ENCODE measurements around the gene RPL11.
A peak's percentile ranks its signal among the peaks of the same experiment; 100 is the strongest.
"Not testable (repeated sequence)": the region's sequence is repeated elsewhere in the genome, so short reads cannot be mapped to it uniquely, and the experiment has no call there.

The RPL11 gene

DNA sequence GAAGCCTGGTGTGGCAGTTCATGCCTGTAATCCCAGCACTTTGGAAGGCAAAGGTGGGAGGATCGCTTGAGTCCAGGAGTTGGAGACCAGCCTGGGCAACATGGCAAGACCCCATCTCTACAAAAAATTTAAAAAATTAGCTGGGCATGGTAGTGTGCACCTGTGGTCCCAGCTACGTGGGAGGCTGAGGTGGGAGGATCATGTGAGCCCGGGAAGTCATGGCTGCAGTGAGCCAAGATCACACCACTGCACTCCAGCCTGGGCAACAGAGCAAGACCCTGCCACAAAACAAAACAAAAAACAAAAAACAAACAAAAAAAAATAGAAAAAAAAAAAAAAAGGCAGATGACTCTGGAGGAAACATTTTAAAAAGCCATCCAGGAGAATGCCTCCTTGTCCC, 3.9 kb upstream of the RPL11 start:
- DNase-seq, result not testable (repeated sequence)

DNA sequence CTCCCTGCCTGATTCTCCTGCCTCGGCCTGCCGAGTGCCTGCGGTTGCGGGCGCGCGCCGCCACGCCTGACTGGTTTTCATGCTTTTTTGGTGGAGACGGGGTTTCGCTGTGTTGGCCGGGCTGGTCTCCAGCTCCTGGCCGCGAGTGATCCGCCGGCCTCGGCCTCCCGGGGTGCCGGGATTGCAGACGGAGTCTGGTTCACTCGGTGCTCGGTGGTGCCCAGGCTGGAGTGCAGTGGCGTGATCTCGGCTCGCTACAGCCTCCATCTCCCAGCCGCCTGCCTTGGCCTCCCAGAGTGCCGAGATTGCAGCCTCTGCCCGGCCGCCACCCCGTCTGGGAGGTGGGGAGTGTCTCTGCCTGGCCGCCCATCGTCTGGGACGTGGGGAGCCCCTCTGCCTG, 3.3 kb upstream of the RPL11 start:
- not testable (repeated sequence) for DNase-seq

DNA sequence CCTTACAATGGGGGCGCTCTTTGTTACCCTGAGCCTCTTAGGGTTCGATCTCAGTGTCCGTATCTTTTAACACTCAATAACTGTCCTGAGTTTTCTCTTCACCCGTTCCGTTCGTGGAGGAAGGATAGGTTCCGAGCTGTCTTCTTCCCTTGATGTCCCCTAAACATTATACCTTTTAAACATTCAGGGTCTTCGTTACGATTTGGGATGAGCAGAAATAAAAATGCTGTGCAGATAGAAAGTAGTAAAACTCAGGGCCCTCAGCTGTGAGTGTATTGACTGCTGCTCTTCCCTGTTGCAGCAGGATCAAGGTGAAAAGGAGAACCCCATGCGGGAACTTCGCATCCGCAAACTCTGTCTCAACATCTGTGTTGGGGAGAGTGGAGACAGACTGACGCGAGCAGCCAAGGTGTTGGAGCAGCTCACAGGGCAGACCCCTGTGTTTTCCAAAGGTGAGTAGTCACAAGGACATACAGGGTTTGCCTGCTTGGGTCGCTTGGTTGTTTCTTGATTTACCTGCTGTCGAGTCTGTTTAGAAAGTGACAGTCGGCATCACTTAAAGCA, 784 bp downstream of the RPL11 start:
- DNase-seq, result no peak

DNA sequence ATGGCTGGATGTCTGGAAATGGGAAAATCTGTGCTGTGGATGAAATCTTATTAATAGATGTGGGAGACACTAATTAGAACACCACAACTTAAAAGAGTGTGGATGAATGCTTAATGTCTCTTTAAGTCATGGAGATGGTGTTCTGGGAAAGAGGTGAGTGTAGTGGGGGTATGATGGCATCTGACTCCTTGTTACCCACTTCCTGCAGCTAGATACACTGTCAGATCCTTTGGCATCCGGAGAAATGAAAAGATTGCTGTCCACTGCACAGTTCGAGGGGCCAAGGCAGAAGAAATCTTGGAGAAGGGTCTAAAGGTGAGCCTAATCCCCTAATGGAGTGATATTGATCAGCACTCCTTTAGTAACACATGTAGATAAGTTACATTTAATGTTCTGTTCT, 2.0 kb downstream of the RPL11 start:
- no peak for DNase-seq

DNA sequence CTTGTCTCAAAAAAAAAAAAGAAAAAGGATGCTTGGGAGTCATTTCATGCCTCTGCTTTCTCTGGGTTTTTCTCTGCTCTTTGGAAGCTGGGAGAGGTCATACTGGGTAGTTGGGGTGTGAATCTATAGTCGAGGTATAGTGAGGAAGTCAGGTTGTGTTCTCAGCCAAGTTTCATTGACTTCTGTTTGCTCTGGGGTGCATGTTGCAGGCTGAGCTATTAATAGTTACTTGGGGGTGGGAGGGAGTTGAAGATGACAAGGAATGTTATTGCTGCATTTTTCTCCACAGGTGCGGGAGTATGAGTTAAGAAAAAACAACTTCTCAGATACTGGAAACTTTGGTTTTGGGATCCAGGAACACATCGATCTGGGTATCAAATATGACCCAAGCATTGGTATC, 2.8 kb downstream of the RPL11 start:
- DNase-seq, result no peak

DNA sequence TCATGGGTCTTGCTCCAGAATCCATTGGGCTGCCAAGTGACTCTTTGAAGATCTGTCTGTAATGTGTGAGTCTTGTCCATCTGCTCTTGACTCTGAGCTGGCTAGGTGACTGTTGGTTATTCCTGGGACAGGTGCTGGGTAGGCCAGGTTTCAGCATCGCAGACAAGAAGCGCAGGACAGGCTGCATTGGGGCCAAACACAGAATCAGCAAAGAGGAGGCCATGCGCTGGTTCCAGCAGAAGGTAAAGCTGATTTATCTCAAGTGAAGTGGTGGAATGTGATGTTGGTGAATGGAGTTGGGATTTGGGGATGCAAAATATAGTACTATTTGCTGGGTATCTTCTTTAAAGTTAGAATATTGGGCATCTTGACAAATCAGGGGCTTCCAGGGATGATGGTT, 4.1 kb downstream of the RPL11 start:
- DNase-seq, result no peak

DNA sequence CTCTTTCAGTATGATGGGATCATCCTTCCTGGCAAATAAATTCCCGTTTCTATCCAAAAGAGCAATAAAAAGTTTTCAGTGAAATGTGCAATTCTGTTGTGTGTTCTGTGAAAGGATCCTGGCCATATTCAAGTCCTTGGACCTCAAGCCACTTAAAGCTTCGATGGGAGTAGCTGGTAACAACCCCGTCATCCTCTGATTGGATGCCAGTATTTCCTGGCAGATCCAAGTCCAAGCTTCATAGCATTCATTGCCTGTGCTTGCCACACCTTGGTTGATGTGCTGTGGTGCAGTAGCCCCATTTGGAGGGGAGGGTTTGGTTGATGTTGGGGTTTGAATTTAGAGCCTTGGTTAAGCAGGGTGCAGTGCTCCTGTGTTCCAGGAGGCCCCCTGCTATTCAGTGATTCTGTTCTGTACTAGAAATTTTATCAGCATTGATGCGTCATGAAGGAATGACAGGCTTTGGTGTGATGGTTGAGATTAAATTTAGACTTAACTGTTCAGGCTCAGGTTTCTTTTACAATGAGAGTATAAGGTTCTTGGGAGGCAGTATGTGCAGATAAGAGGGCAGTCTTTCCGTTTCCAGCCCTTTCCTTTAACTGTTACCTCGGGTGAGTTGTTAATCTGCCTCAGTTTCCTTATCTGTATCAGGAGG, 4.9 kb downstream of the RPL11 start:
- DNase-seq, result no peak

DNA sequence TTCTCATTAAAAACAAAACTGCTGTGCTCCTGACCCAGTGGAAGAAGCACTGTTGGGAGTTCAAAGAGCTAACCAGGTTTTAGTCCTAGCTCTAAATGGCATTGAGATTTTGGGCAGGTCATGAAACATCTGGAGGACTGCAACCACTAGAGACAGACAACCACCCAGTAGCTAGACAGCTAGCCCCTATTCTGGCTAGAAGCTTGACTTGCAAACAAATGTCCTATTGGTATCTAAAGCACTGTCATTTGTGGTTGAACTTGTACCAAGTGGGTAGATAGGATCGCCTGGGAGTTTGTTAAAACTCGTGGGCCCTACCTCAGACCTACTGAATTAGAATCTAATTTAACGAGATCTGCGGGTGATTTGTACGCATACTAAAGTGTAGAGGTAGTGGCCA, 6.9 kb downstream of the RPL11 start:
- DNase-seq, result no peak

DNA sequence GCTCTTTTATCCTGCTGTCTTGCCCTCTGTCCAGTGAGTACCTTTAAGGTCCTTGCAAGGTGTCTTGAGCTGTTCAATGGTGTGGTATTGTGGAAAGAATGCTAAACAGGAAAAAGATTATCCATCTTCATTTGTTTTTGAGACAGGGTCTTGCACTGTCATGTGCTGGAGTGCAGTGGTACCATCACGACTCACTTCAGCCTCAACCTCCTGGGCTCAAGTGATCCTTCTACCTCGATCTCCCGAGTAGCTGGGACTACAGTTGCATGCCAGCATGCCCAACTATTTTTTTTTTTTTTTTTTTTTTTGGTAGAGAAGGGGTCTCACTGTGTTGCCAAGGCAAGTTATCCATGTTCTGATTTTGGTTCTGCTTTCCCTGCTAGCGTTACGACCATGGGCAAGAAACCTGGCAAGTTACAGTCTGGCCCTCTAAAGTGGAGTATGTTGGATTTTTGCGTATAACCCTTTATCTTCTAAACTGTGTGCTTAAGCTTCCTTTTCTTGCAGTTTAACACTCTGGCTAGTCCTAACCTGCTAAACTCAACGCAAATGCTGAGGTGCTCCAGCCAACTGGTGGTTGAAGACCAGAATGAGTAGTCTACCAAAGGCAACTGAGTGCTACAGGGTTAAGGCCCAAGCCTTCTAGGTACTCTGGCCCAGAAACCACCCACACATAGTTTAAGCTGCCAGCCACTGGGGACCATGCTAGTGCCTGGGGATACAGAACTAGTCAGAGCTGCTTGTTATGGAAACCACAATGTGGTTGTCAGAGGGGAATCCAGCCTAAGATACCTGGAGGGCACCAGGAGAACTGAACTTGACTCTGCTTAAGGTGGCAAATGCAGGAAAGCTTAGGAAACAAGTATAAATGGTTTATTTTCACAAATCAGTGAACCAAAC, 7.9 kb downstream of the RPL11 start:
- peak; percentile 44 for DNase-seq

DNA sequence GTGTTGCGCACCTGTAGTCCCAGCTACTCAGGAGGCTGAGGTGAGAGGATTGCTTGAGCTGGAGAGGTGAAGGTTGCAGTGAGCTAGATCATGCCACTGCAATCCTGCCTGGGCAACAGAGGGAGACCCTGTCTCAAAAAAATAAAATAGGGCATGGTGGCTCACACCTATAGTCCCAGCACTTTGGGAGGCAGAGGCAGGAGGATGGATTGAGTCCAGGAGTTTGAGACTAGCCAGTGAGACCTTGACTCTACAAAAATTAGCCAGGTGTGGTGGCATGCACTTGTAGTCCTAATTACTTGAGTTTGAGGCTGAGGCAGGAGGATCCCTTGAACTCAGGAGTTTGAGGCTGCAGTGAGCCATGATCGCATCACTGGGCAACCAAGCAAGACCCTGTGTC, 9.7 kb downstream of the RPL11 start:
- no peak for DNase-seq

DNA sequence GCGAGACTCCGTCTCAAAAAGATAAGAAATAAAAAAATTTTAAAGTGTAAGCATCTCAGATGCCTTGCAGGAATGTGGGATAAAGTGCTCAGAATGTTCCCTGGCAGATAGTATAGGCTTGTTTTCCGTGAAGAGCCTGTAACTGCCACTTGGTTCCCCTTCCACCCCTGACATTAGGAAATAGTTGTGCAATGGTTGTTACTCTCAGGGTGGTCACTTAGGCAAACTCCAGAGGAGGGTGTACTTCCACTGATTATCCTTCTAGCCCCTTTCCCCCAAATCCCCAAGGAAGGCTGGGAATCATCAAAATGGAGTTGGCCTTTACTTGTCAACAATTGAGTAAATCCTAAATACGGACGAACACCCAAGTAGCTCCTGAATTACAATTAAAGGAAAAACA, 10.4 kb downstream of the RPL11 start:
- DNase-seq, result no peak

DNA sequence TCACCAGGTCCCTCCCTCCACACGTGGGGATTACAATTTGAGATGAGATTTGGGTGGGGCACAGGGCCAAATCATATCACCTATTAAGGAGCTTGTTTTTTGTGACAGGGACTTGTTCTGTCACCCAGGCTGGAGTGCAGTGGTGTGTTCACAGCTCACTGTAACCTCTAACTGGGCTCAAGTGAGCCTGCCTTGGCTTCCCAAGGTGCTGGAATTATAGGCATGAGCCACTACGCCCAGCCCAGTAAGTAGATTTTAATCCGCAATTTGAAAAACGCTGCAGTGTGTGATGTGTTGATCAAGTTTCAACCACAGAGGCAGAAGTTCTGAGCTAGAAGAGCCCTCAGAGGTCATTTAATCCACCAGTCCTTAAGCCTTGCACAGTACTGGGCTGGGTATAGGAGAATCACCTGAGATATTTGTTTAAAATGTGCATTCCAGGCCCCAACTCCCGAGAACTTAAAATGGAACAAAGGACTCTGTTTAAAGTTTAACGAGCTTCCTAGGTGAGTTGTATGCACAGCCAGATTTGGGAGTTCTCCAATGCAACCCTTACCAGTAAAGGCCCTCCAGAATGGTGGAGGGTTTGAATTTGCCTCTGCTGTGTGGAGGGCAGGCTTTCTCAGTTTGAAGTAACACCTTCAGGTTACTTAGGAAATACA, 13.4 kb downstream of the RPL11 start:
- DNase-seq, result no peak

DNA sequence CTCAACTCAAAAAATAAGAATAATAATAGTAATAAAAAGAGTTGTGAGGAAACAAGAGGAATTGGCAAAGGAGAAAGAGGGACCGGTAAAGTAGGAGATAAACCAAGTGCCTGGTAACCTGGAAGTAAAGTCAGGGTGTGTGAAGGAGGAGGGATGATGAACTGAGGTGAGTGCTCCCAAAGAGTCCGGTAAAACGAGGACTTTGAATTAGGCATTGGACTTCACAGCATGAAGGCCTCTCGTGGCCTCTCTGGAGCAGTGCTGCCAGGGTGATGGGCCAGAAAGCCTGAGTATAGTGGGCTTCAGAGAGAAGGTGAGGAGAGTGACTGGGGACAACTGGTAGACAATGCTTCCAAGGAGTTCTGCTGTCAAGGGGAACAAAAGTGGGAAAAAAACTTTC, 17.6 kb downstream of the RPL11 start:
- no peak for DNase-seq

DNA sequence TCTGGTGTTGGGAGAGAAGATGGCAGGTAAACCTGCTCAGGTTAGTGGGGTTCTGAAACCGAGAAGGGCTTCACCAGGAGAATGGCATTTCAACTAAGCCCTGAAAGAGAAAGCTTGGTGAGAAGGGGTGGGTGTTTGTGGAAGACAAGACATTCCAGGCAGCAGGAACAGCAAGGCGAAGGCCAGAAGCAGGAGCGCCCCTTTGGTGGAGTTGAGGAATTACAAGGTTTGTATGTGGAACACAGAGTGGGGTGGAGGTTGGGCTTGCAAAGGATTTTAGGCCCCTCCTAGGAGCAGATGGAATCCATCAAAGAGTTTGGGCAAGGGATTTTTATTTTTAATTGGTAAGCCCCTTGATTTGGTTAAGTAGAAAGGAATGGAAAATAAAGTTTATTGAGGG, 26.9 kb downstream of the RPL11 start:
- no peak for DNase-seq

DNA sequence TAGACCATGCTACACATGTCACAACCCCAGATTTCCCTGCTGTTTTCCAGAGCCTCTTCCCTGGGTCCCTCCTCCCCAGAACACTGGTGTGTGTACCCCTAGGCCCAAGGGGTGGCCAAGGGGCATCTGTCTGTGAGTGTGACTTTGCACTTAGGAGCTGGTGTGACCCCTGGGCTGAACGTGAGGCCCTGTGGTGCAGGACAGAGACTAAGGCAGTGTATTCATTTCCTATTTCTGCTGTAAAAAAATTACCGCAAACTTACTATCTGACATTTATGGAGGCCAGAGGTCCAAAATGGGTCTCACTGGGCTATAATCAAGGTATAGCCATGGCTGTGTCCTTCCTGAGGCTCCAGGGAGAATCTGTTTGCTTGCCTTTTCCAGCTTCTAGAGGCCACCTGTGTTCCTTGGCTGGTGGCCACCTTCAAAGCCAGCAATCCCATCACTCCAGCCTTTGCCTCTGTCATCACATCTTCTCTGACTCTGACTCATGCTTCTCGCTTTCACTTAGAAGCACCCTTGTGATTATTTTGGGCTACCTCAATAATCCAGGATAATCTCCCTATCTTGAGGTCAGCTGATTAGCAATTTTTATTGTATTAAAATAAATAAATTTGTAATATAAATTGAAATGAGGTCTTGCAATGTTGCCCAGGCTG, 27.7 kb downstream of the RPL11 start:
- peak; percentile 48 for DNase-seq

DNA sequence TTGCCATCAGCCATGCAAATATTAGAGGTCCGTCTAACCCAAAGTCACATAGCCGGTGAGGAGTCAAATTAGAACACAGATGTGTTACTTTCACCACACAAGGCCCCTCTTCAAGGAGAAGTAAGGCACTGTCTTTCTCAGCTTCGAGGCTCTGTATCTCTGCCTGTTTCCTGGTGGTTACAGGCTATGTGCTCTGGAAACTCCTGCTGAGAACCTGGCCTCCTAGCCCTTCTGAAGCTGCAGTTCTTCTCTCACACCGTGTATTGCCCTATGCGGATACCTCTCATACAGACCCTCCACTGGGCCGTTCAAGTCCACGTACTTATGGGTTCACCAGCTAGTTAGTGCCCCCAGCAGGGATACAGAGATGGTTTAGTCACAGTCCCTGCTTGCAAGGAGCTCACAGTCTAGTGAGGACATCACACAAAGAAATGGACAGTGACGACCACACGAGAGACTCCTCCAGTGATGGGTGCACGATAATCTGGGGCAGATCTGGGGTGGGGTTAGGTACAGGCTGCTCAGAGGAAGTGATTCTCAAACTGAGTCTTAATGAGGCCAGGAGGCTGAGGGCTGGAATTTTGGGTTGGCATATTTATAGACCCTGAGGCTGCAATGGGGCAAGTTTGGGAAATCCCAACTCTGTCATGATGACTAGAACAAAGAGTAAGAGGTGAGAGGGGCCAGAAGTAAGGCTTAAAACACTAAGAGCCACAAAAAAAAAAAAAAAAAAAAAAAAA, 28.8 kb downstream of the RPL11 start:
- peak; percentile 78 for DNase-seq

DNA sequence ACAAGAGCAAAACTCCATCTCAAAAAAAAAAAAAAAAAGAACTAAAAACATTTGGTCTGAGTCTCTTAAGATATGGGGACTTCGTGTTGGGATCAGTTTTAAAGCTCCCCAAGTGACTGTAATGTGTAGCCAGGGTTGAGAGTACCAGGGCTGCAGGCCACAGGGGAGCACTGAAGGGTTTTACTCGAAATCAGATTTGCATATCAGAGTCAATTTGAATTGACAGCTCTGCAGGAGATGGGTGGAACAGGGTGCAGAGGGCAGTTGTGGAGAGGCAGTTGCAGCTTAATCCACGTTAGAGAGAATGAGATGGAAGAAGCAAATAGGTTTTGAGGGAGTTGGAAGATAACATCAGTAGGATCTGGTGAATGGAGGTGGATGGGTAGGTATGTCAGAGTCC, 31.0 kb downstream of the RPL11 start:
- DNase-seq, result no peak

DNA sequence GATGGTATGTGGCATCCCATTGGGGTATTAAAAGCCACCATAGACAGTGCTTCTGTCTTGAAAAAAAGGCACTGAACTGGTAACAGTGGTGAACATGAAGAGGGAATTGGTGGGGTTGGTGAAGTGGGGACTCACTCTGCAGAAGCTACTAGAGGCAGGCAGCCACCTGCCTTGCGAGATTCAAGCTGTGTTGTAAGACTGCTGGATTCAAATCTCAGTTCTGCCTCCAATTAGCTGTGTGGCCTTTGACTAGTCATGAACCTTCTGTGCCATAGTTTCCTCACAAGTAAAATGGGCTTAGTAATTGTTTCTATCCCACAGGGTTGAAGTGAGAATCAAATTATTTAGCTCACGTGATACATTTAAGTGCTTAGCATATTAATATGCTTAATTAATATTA, 35.1 kb downstream of the RPL11 start:
- DNase-seq, result no peak

DNA sequence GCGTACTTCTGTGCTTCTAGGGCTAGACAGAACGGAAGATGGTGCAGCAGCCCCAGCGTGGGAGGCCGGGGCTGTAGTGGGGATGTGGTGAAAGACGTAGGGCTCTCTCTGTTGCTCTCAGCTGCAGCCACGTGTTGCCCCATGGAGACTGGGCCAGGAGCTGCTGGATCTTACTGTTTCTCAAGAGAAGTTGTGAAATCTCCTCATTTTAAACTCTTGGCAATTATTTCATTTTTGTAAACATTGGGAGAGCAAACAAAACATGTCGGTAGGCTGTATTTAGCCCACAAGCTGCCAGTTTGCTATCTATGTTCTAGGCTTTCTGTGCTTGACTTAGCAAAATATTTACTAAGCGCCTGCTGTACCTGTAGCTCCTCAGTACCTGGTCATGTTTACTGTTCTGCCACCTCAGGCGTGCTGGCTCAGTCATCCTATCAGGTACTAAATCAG, 35.8 kb downstream of the RPL11 start:
- DNase-seq, result no peak

DNA sequence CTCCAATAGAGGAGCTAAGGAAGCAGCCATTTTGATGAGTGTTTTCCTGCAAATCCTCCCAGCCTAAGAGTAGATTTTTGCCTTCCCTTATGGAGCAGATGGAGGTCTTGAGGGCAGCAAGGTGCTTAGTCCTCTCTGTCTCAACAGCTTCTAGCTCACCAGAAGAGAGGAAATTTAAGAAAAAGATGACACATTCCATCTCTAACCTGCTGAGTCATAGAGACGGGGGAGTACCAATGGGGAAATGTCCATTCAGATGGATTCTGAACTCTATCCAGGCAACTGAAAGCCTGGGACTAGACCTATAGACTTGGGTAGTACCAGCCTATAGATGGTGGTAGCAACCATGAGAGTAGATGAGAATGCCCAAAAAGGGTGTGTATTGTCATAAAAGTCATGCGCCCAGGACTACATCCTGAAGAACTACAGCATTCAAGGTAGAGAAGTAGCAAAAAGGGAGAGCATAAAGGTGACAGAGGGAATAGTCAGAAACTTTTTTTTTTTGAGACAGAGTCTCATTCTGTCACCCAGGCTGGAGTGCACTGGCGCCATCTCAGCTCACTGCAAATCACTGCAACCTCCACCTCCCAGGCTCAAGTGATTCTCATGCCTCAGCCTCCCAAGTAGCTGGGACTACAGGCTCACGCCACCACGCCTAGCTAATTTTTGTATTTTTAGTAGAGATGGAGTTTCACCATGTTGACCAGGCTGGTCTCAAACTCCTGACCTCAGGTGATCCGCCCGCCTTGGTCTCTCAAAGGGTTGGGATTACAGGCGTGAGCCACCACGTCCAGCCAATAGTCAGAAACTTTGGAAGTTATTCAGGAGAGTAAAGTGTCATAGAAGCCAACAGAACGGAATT, 41.0 kb downstream of the RPL11 start:
- DNase-seq, result no peak

DNA sequence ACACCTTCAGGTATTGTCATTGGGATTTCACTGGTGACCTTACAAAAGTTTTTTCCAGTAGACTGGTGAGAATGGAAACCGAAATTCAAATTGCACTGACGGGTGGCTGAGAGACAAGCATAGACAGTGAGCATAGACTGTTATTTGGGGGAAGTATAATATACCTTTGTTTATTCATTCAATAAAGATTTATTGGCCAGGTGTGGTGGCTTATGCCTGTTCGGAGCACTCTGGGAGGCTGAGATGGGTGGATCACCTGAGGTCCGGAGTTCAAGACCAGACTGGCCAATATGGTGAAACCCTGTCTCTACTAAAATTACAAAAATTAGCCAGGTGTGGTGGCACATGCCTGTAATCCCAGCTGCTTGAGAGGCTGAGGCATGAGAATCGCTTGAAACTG, 41.7 kb downstream of the RPL11 start:
- not testable (repeated sequence) for DNase-seq

All from activated CD4-positive, alpha-beta T cell treated with anti-CD3 and anti-CD28 coated beads, Interleukin-10, Interleukin-2, amounts not matched to agents 100 ng/mL and 50 ng/mL, durations not matched to agents 16 hours and 8 hours (primary cell).